Measurements from ENCODE around the gene ZNF70.

DNA sequence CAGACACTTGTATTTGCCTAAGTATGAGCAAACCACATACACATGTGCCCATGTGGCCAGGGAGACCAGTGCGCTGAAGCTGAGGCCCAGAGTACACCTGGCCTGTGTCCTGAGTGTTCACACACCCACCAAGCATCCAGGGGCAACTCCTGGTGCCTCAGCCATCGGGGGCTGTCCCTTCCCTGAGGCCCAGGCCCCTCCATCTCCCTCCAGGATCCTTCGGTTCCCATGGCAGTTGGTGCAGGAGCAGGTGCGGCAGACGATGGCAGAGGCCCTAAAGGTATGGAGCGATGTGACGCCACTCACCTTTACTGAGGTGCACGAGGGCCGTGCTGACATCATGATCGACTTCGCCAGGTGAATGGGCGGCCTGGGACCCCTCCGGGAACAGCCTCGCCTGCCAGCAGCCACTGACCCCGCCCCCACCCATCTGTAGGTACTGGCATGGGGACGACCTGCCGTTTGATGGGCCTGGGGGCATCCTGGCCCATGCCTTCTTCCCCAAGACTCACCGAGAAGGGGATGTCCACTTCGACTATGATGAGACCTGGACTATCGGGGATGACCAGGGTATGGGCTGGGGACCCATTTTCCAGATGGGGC, 29.3 kb upstream of the ZNF70 start:
- TF ChIP-seq POLR2A (IDR thresholded peaks at IDR 0.05; ENCODE audit: low read length): no peak
- no peak for TF ChIP-seq GATA1 (IDR thresholded peaks at IDR 0.05; ENCODE audit: low read depth, low read length)

Measured in erythroblast (primary cell).